PC-3 (cell line): ENCODE data around the gene CMTM1. TPM values are rescaled to one million over a fixed set of nuclear protein-coding genes. Genes with fewer than 3 reads are reported as not detected.

Source experiments
- ATAC-seq: fragments of 200-7000 bp; cut with Tn5 transposase; 2 replicates; pipeline ENCODE4 v1.9.1; 2020; ENCODE audit warnings: mild to moderate bottlenecking, moderate library complexity
- BruUV-seq: library from RNA; stranded (reverse); fragments of 400-500 nt; replicated peaks from 2 replicates; lab custom pipeline; 2021; lab: Mats Ljungman, UMichigan
- CTCF ChIA-PET: fragments of 300-600 bp; sonication (Branson Sonifier 250); formaldehyde crosslinking; loops from one replicate; lab custom pipeline; 2022; ENCODE audit warnings: antibody characterized with exemption; lab: Charles Lee
- POLR2A ChIA-PET: fragments of 300-600 bp; sonication (Branson Sonifier 250); formaldehyde crosslinking; loops from one replicate; lab custom pipeline; 2022; ENCODE audit warnings: antibody characterized with exemption; ENCODE audit not compliant: unreplicated experiment; lab: Charles Lee
- DNase-seq: peaks from one replicate; pipeline ENCODE4 v3.0.0-alpha.2; 2015
- H2AFZ ChIP-seq: fragments of 300-600 bp; sonication (generic); 2 replicates; pipeline ENCODE4 v1.6.0; 2016; ENCODE audit warnings: antibody characterized with exemption, low read length
- H3F3A ChIP-seq: fragments of 300-600 bp; sonication (generic); one replicate; pipeline ENCODE4 v1.6.0; 2017; ENCODE audit warnings: antibody characterized with exemption, low read length, control low read depth, mild to moderate bottlenecking; ENCODE audit not compliant: unreplicated experiment
- H3K27ac ChIP-seq: fragments of 300-600 bp; sonication (generic); 2 replicates; pipeline ENCODE4 v1.5.1; 2016; ENCODE audit warnings: mild to moderate bottlenecking, low read length
- H3K27me3 ChIP-seq: fragments of 300-600 bp; sonication (generic); 2 replicates; pipeline ENCODE4 v1.6.1; 2016; ENCODE audit warnings: low read length, mixed read lengths
- H3K36me3 ChIP-seq: fragments of 300-600 bp; sonication (generic); 2 replicates; pipeline ENCODE4 v1.6.1; 2016; ENCODE audit warnings: low read depth, mixed run types, low read length, mixed read lengths
- H3K4me1 ChIP-seq: fragments of 300-600 bp; sonication (generic); 2 replicates; pipeline ENCODE4 v1.5.1; 2016; ENCODE audit warnings: low read length; ENCODE audit not compliant: insufficient read depth
- H3K4me2 ChIP-seq: fragments of 300-600 bp; sonication (generic); 2 replicates; pipeline ENCODE4 v1.6.0; 2016; ENCODE audit warnings: low read length
- H3K4me3 ChIP-seq: fragments of 300-600 bp; sonication (generic); 2 replicates; pipeline ENCODE4 v1.5.1; 2016; ENCODE audit warnings: mild to moderate bottlenecking, low read length, mixed read lengths
- H3K79me2 ChIP-seq: fragments of 300-600 bp; sonication (generic); 2 replicates; pipeline ENCODE4 v1.6.1; 2017; ENCODE audit warnings: low read length, mixed read lengths
- H3K9ac ChIP-seq: fragments of 300-600 bp; sonication (generic); 2 replicates; pipeline ENCODE4 v1.6.0; 2016; ENCODE audit warnings: mild to moderate bottlenecking, low read length
- H3K9me2 ChIP-seq: fragments of 300-600 bp; sonication (generic); replicated peaks from 2 replicates; pipeline ENCODE4 v1.6.1; 2016; ENCODE audit warnings: mixed run types, low read length, mixed read lengths
- H3K9me3 ChIP-seq: fragments of 300-600 bp; sonication (generic); 2 replicates; pipeline ENCODE4 v1.6.1; 2016; ENCODE audit warnings: low read length, mixed read lengths
- H4K20me1 ChIP-seq: fragments of 300-600 bp; sonication (generic); 2 replicates; pipeline ENCODE4 v1.6.1; 2016; ENCODE audit warnings: low read length, mixed read lengths
- CTCF ChIP-seq: fragments of 300-600 bp; sonication (generic); conservative IDR thresholded peaks from 2 replicates; pipeline ENCODE4 v1.5.1; 2017; ENCODE audit warnings: antibody characterized with exemption, low read depth, mild to moderate bottlenecking, low read length
- EZH2 ChIP-seq: fragments of 300-600 bp; sonication (generic); IDR thresholded peaks from one replicate; pipeline ENCODE4 v1.6.1; 2017; ENCODE audit warnings: antibody characterized with exemption, mild to moderate bottlenecking, low read length; ENCODE audit not compliant: unreplicated experiment
- EZH2phosphoT487 ChIP-seq: fragments of 300-600 bp; sonication (generic); IDR thresholded peaks from 2 replicates; pipeline ENCODE4 v1.6.1; 2018; ENCODE audit warnings: mild to moderate bottlenecking, antibody characterized with exemption, low read length, borderline replicate concordance
- intact Hi-C: fragments of 100-400 bp; cut with micrococcal nuclease; formaldehyde crosslinking; loops from 2 replicates; pipeline ENCODE4 v1.9.0; 2023
- total RNA-seq: library from RNA; depleted of rRNA; stranded (reverse); fragments of >200 nt; gene quantifications from 2 replicates; pipeline ENCODE4 v1.2.3, GENCODE V29; 2014

CMTM1 gene
- total RNA-seq, 1 experiment from 2014 or later: 1.4 TPM

GRCh38 chr16:66536525-66536924 lies 29.7 kb upstream of the CMTM1 start:
- Histone ChIP-seq H3K9me2 (no peaks in the 10 kb centered on the region), H3K4me3 (no peak overlapping the region), H4K20me1 (no peaks in the 10 kb centered on the region), H3F3A (no peaks in the 10 kb centered on the region), H3K4me2 (no peak overlapping the region), H2AFZ (no peak overlapping the region), H3K9me3 (no peaks in the 10 kb centered on the region), H3K36me3 (no peaks in the 10 kb centered on the region), H3K9ac (no peak overlapping the region), H3K79me2 (no peaks in the 10 kb centered on the region), H3K27me3 (no peaks in the 10 kb centered on the region), H3K4me1 (no peaks in the 10 kb centered on the region), H3K27ac (no peak overlapping the region)
- POLR2A ChIA-PET: interaction anchor here (0.5 kb wide), 1 partner anchor 25 kb away, joined by 3 read pairs; no protein-coding TSS in a partner anchor
- CTCF ChIA-PET: no interaction called here
- no TSS peak for BruUV-seq
- intact Hi-C loops: no loop called here
- DNase-seq: no peak
- ATAC-seq: no peak
- no peak for TF ChIP-seq CTCF
- TF ChIP-seq EZH2: no peak
- TF ChIP-seq EZH2phosphoT487: no peak

GRCh38 chr16:66537236-66537635 lies 29.0 kb upstream of the CMTM1 start:
- H3K4me2 ChIP-seq: no peak overlapping the region
- H3K4me1 ChIP-seq: no peaks in the 10 kb centered on the region
- ChIA-PET CTCF (no interaction called here), POLR2A (no interaction called here)
- no peak overlapping the region for H3K9ac ChIP-seq
- H3F3A ChIP-seq: no peaks in the 10 kb centered on the region
- no peaks in the 10 kb centered on the region for H3K27me3 ChIP-seq
- intact Hi-C loops: no loop called here
- no peaks in the 10 kb centered on the region for H3K79me2 ChIP-seq
- no peak overlapping the region for H2AFZ ChIP-seq
- no peak overlapping the region for H3K4me3 ChIP-seq
- no peaks in the 10 kb centered on the region for H3K36me3 ChIP-seq
- DNase-seq (no peak), ATAC-seq (no peak)
- H4K20me1 ChIP-seq: no peaks in the 10 kb centered on the region
- H3K9me3 ChIP-seq: no peaks in the 10 kb centered on the region
- no peak overlapping the region for H3K27ac ChIP-seq
- no peaks in the 10 kb centered on the region for H3K9me2 ChIP-seq
- no TSS peak for BruUV-seq
- TF ChIP-seq EZH2 (no peak), CTCF (no peak), EZH2phosphoT487 (no peak)

GRCh38 chr16:66538910-66539309 lies 27.3 kb upstream of the CMTM1 start:
- H2AFZ ChIP-seq: no peak overlapping the region
- H3K36me3 ChIP-seq: no peaks in the 10 kb centered on the region
- no peak overlapping the region for H3K4me3 ChIP-seq
- no peaks in the 10 kb centered on the region for H3K4me1 ChIP-seq
- intact Hi-C loops: no loop called here
- H3K9me3 ChIP-seq: no peaks in the 10 kb centered on the region
- H3K27me3 ChIP-seq: no peaks in the 10 kb centered on the region
- no peaks in the 10 kb centered on the region for H3K9me2 ChIP-seq
- no peak for DNase-seq
- no peak overlapping the region for H3K27ac ChIP-seq
- no peaks in the 10 kb centered on the region for H3K79me2 ChIP-seq
- BruUV-seq: no TSS peak
- TF ChIP-seq CTCF (no peak), EZH2phosphoT487 (no peak), EZH2 (no peak)
- H3K4me2 ChIP-seq: no peak overlapping the region
- no peaks in the 10 kb centered on the region for H4K20me1 ChIP-seq
- no peak for ATAC-seq
- ChIA-PET POLR2A (no interaction called here), CTCF (interaction anchor here (0.6 kb wide), 1 partner anchor 11 kb away, joined by 7 read pairs; the partner anchor contains the start of gene TK2)
- no peaks in the 10 kb centered on the region for H3F3A ChIP-seq
- H3K9ac ChIP-seq: no peak overlapping the region
